GM21576 (cell line): ENCODE measurements around the gene PURA.
A peak's percentile ranks its signal among the peaks of the same experiment; 100 is the strongest.

Experiments used
- ATAC-seq: cut with Tn5 transposase; IDR thresholded peaks from one replicate; pipeline ENCODE4 v1.9.1; 2021; ENCODE audit warnings: mild to moderate bottlenecking, moderate library complexity; ENCODE audit not compliant: unreplicated experiment

PURA gene

GRCh38 chr5:140157032-140157781 is 43.3 kb downstream of the PURA start:
- peak; percentile 91 for ATAC-seq

GRCh38 chr5:140159014-140159927 is 45.4 kb downstream of the PURA start:
- ATAC-seq = no peak

GRCh38 chr5:140162275-140162674 is 48.4 kb downstream of the PURA start:
- ATAC-seq = no peak

GRCh38 chr5:140162781-140163180 is 48.9 kb downstream of the PURA start:
- ATAC-seq = no peak

- ATAC-seq = no peak
Observed at GRCh38 chr5:140165101-140165922, 51.4 kb downstream of the PURA start.

DNA sequence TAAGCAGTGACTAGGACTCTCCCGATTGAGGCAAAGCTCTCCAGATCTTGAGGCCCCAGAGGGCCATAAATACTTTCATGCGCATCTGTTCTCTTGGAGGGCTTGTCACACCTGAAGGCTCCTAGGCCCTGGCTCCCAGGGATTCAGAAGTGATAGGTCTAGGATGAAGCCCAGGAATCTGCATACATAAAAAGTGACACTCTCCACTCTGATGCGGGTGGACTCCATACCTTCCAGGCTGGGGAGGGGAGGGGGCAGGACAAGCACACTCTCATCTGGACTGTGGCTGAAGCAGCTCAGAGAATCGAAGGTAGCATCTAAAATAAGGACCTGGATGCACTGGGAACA is 52.0 kb downstream of the PURA start:
- no peak for ATAC-seq

DNA sequence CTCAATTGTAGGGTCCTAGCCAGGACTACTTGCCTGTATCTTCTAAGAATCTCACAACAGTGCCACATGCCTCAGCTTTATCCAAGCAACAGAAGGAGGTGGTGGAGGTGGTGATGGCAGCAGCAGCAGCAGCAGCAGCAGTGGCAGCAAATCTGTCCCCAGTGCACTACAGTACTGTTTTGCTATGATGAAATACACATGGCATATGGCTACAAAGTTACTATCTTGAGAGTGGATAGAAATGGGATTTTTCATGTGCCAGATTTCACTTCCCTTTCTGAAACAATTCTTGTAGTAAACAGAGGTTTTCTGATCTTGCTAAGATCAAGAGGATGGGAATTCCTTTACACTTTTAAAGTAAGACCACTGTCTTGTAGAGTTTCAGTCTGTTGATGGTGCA is 53.0 kb downstream of the PURA start:
- ATAC-seq = no peak

DNA sequence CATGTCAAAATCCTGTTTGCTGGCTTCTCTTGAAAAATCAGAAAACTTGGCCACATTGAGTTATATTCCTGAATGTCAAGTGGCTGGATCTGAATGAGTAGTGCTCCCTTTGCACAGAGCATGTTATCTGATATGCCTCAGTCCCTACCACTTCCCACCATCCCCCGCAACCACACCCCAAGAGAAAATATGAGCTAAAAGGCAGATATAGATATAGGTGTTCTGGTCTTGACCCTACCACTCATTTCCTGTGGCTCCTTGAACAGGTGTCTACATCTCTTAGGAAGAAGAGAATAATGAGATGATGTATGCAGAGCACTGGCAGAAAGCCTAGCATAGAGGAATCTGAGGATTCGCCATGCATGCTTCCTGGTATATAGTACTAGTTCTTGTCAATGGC is 54.5 kb downstream of the PURA start:
- ATAC-seq = no peak

DNA sequence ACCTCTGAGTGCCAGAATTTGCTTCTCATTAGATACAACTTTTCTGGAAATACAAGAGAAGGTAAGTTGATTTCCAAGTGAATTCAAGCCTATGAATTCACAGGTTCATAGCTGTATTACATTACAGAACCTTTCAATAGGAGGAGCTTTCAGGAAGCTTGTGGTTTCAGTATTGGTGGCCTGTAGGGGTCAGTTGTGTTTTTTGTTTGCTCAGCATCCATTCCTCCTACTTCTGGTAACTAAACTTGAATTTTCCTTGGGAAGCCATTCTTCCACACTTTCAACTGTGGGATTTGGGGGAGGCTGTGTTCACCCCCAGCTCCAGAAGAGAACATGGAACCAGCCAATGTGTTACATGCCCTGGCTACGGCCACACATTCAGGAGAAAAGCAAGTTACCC is 55.5 kb downstream of the PURA start:
- ATAC-seq = no peak

GRCh38 chr5:140172483-140172882 is 58.6 kb downstream of the PURA start:
- ATAC-seq = no peak

- ATAC-seq = no peak
Observed at GRCh38 chr5:140174014-140174413, 60.1 kb downstream of the PURA start.

DNA sequence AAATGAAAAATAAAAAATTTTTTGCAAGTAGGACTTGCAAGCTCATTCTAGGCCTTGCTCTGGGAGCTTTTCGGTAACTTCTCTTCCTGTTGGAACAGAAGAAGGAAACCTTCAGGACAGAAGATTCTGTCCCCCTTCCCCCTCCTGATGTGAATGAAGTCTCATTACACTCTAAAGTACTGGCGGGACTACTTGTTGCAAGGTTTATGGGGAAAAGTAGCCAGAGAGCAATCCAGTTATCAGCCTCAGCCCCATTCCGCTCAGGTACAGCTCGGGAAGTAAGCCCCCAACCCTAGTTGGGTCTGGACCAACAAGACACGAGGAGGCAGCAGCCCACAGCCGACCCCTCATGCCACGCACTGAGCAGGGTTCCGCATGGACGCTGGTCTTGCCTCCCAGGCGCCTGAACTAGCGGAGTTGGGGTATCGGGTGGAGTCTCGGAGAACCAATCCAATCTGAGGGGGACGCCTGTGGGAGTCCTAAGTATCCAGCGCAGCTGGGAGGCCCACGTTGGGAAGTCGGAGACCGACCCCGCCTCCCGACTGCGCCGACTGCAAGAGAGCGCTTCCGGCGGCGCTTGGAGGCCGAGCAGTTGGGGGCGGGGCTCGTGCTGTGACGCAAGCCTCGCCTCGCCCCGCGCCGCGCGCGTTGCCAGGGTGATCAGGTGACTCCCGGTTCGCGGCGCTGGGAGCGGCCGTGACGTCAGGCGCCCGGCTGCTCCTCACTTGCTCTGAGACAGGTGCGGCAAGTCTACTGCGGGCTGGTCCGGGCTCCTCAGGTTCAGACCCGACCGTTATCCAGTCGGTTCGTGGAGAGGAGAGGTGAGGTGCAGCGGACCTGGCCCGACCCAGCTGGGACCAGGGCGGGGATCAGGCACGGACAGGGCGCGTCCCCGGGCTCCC is 60.8 kb downstream of the PURA start, which contains the start of gene CYSTM1:
Gene CYSTM1 (plus strand): TSS at position 724 of the 902 bp plus-strand sequence. CDS start 19,278 bp downstream, outside the sequence.
- peak; percentile 94 for ATAC-seq
